ENCODE results near the gene TCEAL2.

DNA sequence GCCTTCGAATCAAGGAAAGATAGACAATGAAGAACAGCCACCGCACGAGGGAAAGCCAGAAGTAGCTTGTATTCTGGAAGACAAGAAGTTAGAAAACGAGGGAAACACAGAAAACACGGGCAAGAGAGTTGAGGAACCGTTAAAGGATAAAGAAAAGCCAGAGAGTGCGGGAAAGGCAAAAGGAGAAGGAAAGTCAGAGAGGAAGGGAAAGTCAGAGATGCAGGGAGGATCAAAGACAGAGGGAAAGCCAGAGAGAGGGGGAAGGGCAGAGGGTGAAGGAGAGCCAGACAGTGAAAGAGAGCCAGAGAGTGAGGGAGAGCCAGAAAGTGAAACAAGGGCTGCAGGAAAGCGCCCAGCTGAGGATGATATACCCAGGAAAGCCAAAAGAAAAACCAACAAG lies 1.4 kb downstream of the TCEAL2 start:
- TF ChIP-seq, protein P1, sequence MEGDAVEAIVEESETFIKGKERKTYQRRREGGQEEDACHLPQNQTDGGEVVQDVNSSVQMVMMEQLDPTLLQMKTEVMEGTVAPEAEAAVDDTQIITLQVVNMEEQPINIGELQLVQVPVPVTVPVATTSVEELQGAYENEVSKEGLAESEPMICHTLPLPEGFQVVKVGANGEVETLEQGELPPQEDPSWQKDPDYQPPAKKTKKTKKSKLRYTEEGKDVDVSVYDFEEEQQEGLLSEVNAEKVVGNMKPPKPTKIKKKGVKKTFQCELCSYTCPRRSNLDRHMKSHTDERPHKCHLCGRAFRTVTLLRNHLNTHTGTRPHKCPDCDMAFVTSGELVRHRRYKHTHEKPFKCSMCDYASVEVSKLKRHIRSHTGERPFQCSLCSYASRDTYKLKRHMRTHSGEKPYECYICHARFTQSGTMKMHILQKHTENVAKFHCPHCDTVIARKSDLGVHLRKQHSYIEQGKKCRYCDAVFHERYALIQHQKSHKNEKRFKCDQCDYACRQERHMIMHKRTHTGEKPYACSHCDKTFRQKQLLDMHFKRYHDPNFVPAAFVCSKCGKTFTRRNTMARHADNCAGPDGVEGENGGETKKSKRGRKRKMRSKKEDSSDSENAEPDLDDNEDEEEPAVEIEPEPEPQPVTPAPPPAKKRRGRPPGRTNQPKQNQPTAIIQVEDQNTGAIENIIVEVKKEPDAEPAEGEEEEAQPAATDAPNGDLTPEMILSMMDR (IDR thresholded peaks at IDR 0.05), result no peak
- TF ChIP-seq POLR2A (IDR thresholded peaks at IDR 0.05), result no peak
- no peak for TF ChIP-seq EP300 (IDR thresholded peaks at IDR 0.05)
